B cell (primary cell): ENCODE results near the gene MAD2L2. TPM values are rescaled to one million over a fixed set of nuclear protein-coding genes. Genes with fewer than 3 reads are reported as not detected.

Experiments used
- ATAC-seq: fragments of 200-7000 bp; cut with Tn5 transposase; one replicate; pipeline ENCODE4 v1.10.0; 2021; ENCODE audit warnings: low read depth, mild to moderate bottlenecking, moderate number of reproducible peaks, moderate library complexity
- CTCF ChIA-PET: fragments of 350-600 bp; sonication (Branson Sonifier 250); formaldehyde crosslinking; loops from one replicate; lab custom pipeline; 2021; ENCODE audit warnings: antibody characterized with exemption, inconsistent platforms; lab: Charles Lee
- POLR2A ChIA-PET: fragments of 350-600 bp; sonication (Branson Sonifier 250); formaldehyde crosslinking; loops from one replicate; lab custom pipeline; 2021; ENCODE audit warnings: antibody characterized with exemption; lab: Charles Lee
- DNase-seq: peaks from one replicate; pipeline ENCODE4 v3.0.0; 2013
- H2AFZ ChIP-seq: 2 replicates; pipeline ENCODE4 v1.6.1; 2012; ENCODE audit warnings: mild to moderate bottlenecking, low read depth, low read length; ENCODE audit not compliant: insufficient read depth, poor library complexity, severe bottlenecking
- H3K27ac ChIP-seq, 2 donors: 1 replicate in 1 of 2; 2 replicates in 1 of 2; pipeline ENCODE4 v1.5.1; 2012 to 2013; ENCODE audit warnings: low read length in 2 of 2, mild to moderate bottlenecking in 2 of 2, moderate library complexity in 1 of 2
- H3K27me3 ChIP-seq, 4 experiments: fragments of 200-600 bp in 1 of 4; sonication (generic) in 1 of 4; replicated peaks in 1 of 4; 1 replicate in 2 of 4; 2 replicates in 2 of 4; pipeline versions ENCODE4 v1.6.1 to v1.7.0; 2013 to 2016; ENCODE audit warnings: low read length in 3 of 4, mild to moderate bottlenecking in 2 of 4, mixed read lengths in 1 of 4, moderate library complexity in 1 of 4; ENCODE audit not compliant: insufficient read depth in 4 of 4, control insufficient read depth in 3 of 4; ENCODE audit errors: control extremely low read depth in 1 of 4
- H3K36me3 ChIP-seq, 2 experiments: replicated peaks in 1 of 2; 1 replicate in 1 of 2; 2 replicates in 1 of 2; pipeline versions ENCODE4 v1.6.1 to v1.7.1; 2013; ENCODE audit warnings: low read length in 1 of 2; ENCODE audit not compliant: insufficient read depth in 2 of 2, control insufficient read depth in 1 of 2; ENCODE audit errors: control extremely low read depth in 1 of 2, extremely low read depth in 1 of 2
- H3K4me1 ChIP-seq, 2 donors: fragments of 200-600 bp in 1 of 2; sonication (generic) in 1 of 2; 1 replicate in 1 of 2; 2 replicates in 1 of 2; pipeline versions ENCODE4 v1.5.1 to v1.6.1; 2013 to 2017; ENCODE audit warnings: low read length in 2 of 2; ENCODE audit not compliant: control insufficient read depth in 2 of 2, insufficient read depth in 2 of 2
- H3K4me2 ChIP-seq: replicated peaks from 2 replicates; pipeline ENCODE3; 2012; ENCODE audit warnings: mild to moderate bottlenecking, low read depth, low read length; ENCODE audit not compliant: poor library complexity, severe bottlenecking
- H3K4me3 ChIP-seq, 5 experiments: fragments of 200-600 bp in 1 of 5; sonication (generic) in 1 of 5; 1 replicate in 3 of 5; 2 replicates in 2 of 5; pipeline versions ENCODE4 v1.5.1 to v1.7.0; 2011 to 2016; ENCODE audit warnings: low read length in 4 of 5, mild to moderate bottlenecking in 4 of 5, low read depth in 2 of 5, control low read depth in 1 of 5, moderate library complexity in 1 of 5; ENCODE audit not compliant: insufficient read depth in 1 of 5; ENCODE audit errors: control extremely low read depth in 1 of 5, extremely low read depth in 1 of 5
- H3K79me2 ChIP-seq: fragments of 200-600 bp; sonication (generic); one replicate; pipeline ENCODE4 v1.6.0; 2016; ENCODE audit warnings: low read length; ENCODE audit not compliant: control insufficient read depth, insufficient read depth
- H3K9ac ChIP-seq: fragments of 200-600 bp; sonication (generic); 2 replicates; pipeline ENCODE4 v1.6.1; 2017; ENCODE audit warnings: mild to moderate bottlenecking, low read length, moderate library complexity
- H3K9me3 ChIP-seq, 3 donors: one replicate each; pipeline versions ENCODE4 v1.6.1 to v1.7.1; 2013; ENCODE audit warnings: low read length in 2 of 3; ENCODE audit not compliant: control insufficient read depth in 2 of 3, insufficient read depth in 1 of 3; ENCODE audit errors: control extremely low read depth in 1 of 3
- H4K20me1 ChIP-seq: 2 replicates; pipeline ENCODE4 v1.6.0; 2012; ENCODE audit warnings: mild to moderate bottlenecking, low read length; ENCODE audit not compliant: insufficient read depth, control insufficient read depth, poor library complexity, severe bottlenecking
- H3K27ac Mint-ChIP-seq: one replicate; pipeline ENCODE4 v1.8.0; 2021; ENCODE audit warnings: mixed read lengths
- H3K27me3 Mint-ChIP-seq: one replicate; pipeline ENCODE4 v1.8.0; 2021; ENCODE audit warnings: mixed read lengths
- H3K4me1 Mint-ChIP-seq: one replicate; pipeline ENCODE4 v1.8.0; 2021; ENCODE audit warnings: mixed read lengths
- H3K4me3 Mint-ChIP-seq: one replicate; pipeline ENCODE4 v1.8.0; 2021; ENCODE audit warnings: mixed read lengths
- H3K9me3 Mint-ChIP-seq: one replicate; pipeline ENCODE4 v1.8.0; 2022; ENCODE audit warnings: mixed read lengths; ENCODE audit not compliant: insufficient read depth
- CTCF ChIP-seq: fragments of 200-600 bp; IDR thresholded peaks from one replicate; pipeline ENCODE4 v1.8.0; 2022; ENCODE audit warnings: antibody characterized with exemption, mild to moderate bottlenecking
- EZH2 ChIP-seq: IDR thresholded peaks from 2 replicates; pipeline ENCODE4 v1.6.1; 2012; ENCODE audit warnings: borderline replicate concordance, low read depth, mild to moderate bottlenecking, moderate library complexity, low read length; ENCODE audit not compliant: insufficient read depth, poor library complexity, severe bottlenecking
- WGBS: methylation state at CpG from one replicate; pipeline ENCODE4 v1.1.5; 2013; ENCODE audit warnings: missing lambda C conversion rate; ENCODE audit not compliant: insufficient coverage; 5-methylcytosine and 5-hydroxymethylcytosine counted together
- intact Hi-C: fragments of 100-400 bp; cut with micrococcal nuclease; formaldehyde crosslinking; loops from one replicate; pipeline ENCODE4 v1.10.0; 2022
- polyA plus RNA-seq: library from polyadenylated mRNA; depleted of rRNA; stranded (reverse); fragments of >200 nt; gene quantifications from 2 replicates; pipeline ENCODE4 v1.2.3, GENCODE V29; 2012
- total RNA-seq, 2 donors: library from RNA; stranded (reverse); fragments of 120-200 nt in 1 of 2; gene quantifications; 1 replicate in 1 of 2; 2 replicates in 1 of 2; pipeline versions ENCODE4 v1.2.3 to v1.2.4, GENCODE V29; 2013 to 2022

The MAD2L2 gene
- total and polyA plus RNA-seq, 2 donors (not counting 1 experiment from before 2014, with no cell fraction given) = 29.0 to 42.2 TPM

GRCh38 chr1:11675325-11675724 lies 5.6 kb downstream of the MAD2L2 start:
- H3K9me3 ChIP-seq = no peaks in the 10 kb centered on the region
- H3K79me2 ChIP-seq = no peaks in the 10 kb centered on the region
- ChIA-PET CTCF (no interaction called here), POLR2A (no interaction called here)
- no peaks in the 10 kb centered on the region for H3K27me3 ChIP-seq
- 92% methylated on average over 4 of the region's 10 CpGs for WGBS
- no peak for ATAC-seq
- H4K20me1 ChIP-seq = no peaks in the 10 kb centered on the region
- H3K27ac Mint-ChIP-seq = no peak overlapping the region
- H3K36me3 ChIP-seq = peaks cover 0 to 25% of the 10 kb centered on the region in 2 experiments
- TF ChIP-seq EZH2 (no peak), CTCF (no peak)
- H3K4me2 ChIP-seq = no peak overlapping the region
- intact Hi-C loops = no loop called here
- no peaks in the 10 kb centered on the region for H3K9me3 Mint-ChIP-seq
- H3K4me3 ChIP-seq = no peak overlapping the region
- H3K4me1 Mint-ChIP-seq = peaks cover 13% of the 10 kb centered on the region
- H3K27me3 Mint-ChIP-seq = no peaks in the 10 kb centered on the region
- no peak overlapping the region for H3K4me3 Mint-ChIP-seq
- no peak overlapping the region for H3K27ac ChIP-seq
- DNase-seq = no peak
- H2AFZ ChIP-seq = no peak overlapping the region
- peaks cover 2 to 9% of the 10 kb centered on the region in 2 donors for H3K4me1 ChIP-seq
- H3K9ac ChIP-seq = no peak overlapping the region

GRCh38 chr1:11674488-11674887 lies 6.5 kb downstream of the MAD2L2 start:
- H3K36me3 ChIP-seq = peaks cover 0 to 25% of the 10 kb centered on the region in 2 experiments
- H3K27ac Mint-ChIP-seq = no peak overlapping the region
- ATAC-seq = no peak
- intact Hi-C loops = no loop called here
- DNase-seq = no peak
- no peak for TF ChIP-seq EZH2
- H3K4me1 ChIP-seq = peaks cover 0 to 7% of the 10 kb centered on the region in 2 donors
- H3K4me1 Mint-ChIP-seq = peaks cover 8% of the 10 kb centered on the region
- no peaks in the 10 kb centered on the region for H3K27me3 Mint-ChIP-seq
- no peak overlapping the region for H3K4me2 ChIP-seq
- H3K79me2 ChIP-seq = no peaks in the 10 kb centered on the region
- 98% methylated on average over 14 of the region's 14 CpGs for WGBS
- H3K4me3 ChIP-seq = no peak overlapping the region
- H3K9ac ChIP-seq = no peak overlapping the region
- H3K4me3 Mint-ChIP-seq = no peak overlapping the region
- H3K9me3 ChIP-seq = no peaks in the 10 kb centered on the region
- no peaks in the 10 kb centered on the region for H4K20me1 ChIP-seq
- POLR2A ChIA-PET = no interaction called here
- no peak overlapping the region for H3K27ac ChIP-seq
- H2AFZ ChIP-seq = no peak overlapping the region
- CTCF ChIA-PET = interaction anchor here (2.7 kb wide), 1 partner anchor 11 kb away, joined by 6 read pairs; the partner anchor contains the start of gene FBXO6
- no peaks in the 10 kb centered on the region for H3K27me3 ChIP-seq
- no peaks in the 10 kb centered on the region for H3K9me3 Mint-ChIP-seq
